ENCODE data around the gene CAMTA1. TPM values are rescaled to one million over a fixed set of nuclear protein-coding genes. Genes with fewer than 3 reads are reported as not detected.

Gene CAMTA1
- total RNA-seq, 6 donors from 2014 or later = 38.8 to 74.0 (median 46.1) TPM

GRCh38 chr1:7050751-7051665, 265.8 kb downstream of the CAMTA1 start:
- peak in 1 of 2 donors; percentile 44 for DNase-seq
- Histone ChIP-seq H3K4me3 (no peak overlapping the region), H3K27ac (no peak overlapping the region), H3K9me3 (no peaks in the 10 kb centered on the region), H3K4me1 (no peaks in the 10 kb centered on the region), H3K36me3 (no peaks in the 10 kb centered on the region), H3K27me3 (no peaks in the 10 kb centered on the region)
- no peak for ATAC-seq (ENCODE audit: low FRiP score in 2 of 2)
- WGBS, 2 donors = 72 to 82% methylated on average over 22 to 29 of the region's 32 CpGs
- TF ChIP-seq POLR2A (IDR thresholded peaks at IDR 0.05) (no peak), CTCF (IDR thresholded peaks at IDR 0.05) (no peak), POLR2AphosphoS5 (IDR thresholded peaks at IDR 0.05) (no peak), EP300 (IDR thresholded peaks at IDR 0.05) (no peak)

DNA sequence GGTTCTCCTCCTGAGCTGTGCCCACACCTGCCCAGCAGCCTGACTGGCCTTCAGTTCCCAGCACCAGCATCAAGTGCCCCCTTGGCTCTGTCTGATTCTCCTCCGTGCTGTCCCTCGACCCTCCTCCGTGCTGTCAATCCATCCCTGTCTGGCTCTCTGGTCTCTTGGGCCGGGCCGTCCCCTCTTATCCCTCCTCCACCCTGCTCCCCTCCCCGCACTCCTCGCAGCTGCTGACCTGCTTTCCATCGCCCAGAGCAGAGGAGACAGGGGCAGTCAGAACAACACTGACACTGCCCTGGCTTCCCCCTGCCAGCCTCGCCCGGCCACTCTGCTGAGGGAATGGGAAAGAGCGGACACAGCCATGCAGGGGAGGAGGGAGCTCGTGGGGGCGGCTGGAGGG, 267.4 kb downstream of the CAMTA1 start:
- H3K27me3 ChIP-seq = no peaks in the 10 kb centered on the region
- TF ChIP-seq EP300 (IDR thresholded peaks at IDR 0.05) = no peak
- no peak for TF ChIP-seq CTCF (IDR thresholded peaks at IDR 0.05)
- TF ChIP-seq POLR2AphosphoS5 (IDR thresholded peaks at IDR 0.05) = no peak
- TF ChIP-seq POLR2A (IDR thresholded peaks at IDR 0.05) = no peak
- DNase-seq = peak in 1 of 2 donors; percentile 47
- H3K4me1 ChIP-seq = no peaks in the 10 kb centered on the region
- no peak overlapping the region for H3K27ac ChIP-seq
- no peak overlapping the region for H3K4me3 ChIP-seq
- WGBS, 2 donors = 63 to 73% methylated on average over 12 to 13 of the region's 13 CpGs
- no peak for ATAC-seq (ENCODE audit: low FRiP score in 2 of 2)
- H3K36me3 ChIP-seq = no peaks in the 10 kb centered on the region
- no peaks in the 10 kb centered on the region for H3K9me3 ChIP-seq

DNA sequence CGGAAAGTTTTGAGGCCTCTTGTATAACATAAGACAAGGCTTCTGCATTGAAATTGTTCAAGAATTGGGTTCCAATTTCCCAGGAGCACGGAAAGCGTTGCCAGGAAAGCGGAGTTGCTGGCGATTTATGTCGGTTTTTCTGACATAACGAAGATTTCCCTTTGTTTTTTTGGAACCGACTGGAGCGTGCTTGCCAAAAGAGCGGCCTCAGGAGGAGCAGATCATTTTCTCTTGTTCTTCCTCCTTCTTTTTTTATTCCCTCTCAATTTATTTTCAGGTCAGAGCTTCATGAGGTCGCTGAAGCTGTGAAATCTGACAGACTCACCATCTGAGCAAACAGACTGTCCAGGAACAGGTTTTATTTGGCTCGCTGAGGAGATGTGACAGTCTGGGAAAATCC, 275.5 kb downstream of the CAMTA1 start:
- no peaks in the 10 kb centered on the region for H3K36me3 ChIP-seq
- H3K27me3 ChIP-seq = no peaks in the 10 kb centered on the region
- WGBS, 2 donors = 78 to 83% methylated on average over 12 of the region's 12 CpGs
- H3K27ac ChIP-seq = no peak overlapping the region
- no peaks in the 10 kb centered on the region for H3K9me3 ChIP-seq
- H3K4me3 ChIP-seq = no peak overlapping the region
- TF ChIP-seq CTCF (IDR thresholded peaks at IDR 0.05) (no peak), POLR2A (IDR thresholded peaks at IDR 0.05) (no peak), POLR2AphosphoS5 (IDR thresholded peaks at IDR 0.05) (no peak), EP300 (IDR thresholded peaks at IDR 0.05) (no peak)
- H3K4me1 ChIP-seq = no peaks in the 10 kb centered on the region
- no peak for DNase-seq
- no peak for ATAC-seq (ENCODE audit: low FRiP score in 2 of 2)

- no peaks in the 10 kb centered on the region for H3K9me3 ChIP-seq
- no peak overlapping the region for H3K4me3 ChIP-seq
- 85 to 88% methylated on average over 32 of the region's 32 CpGs for WGBS, 2 donors
- H3K27me3 ChIP-seq = no peaks in the 10 kb centered on the region
- DNase-seq (no peak), ATAC-seq (ENCODE audit: low FRiP score in 2 of 2) (no peak)
- H3K27ac ChIP-seq = no peak overlapping the region
- no peaks in the 10 kb centered on the region for H3K36me3 ChIP-seq
- no peak for TF ChIP-seq POLR2AphosphoS5 (IDR thresholded peaks at IDR 0.05)
- no peak for TF ChIP-seq EP300 (IDR thresholded peaks at IDR 0.05)
- H3K4me1 ChIP-seq = no peaks in the 10 kb centered on the region
Measured at GRCh38 chr1:7062346-7063061, 277.2 kb downstream of the CAMTA1 start.

DNA sequence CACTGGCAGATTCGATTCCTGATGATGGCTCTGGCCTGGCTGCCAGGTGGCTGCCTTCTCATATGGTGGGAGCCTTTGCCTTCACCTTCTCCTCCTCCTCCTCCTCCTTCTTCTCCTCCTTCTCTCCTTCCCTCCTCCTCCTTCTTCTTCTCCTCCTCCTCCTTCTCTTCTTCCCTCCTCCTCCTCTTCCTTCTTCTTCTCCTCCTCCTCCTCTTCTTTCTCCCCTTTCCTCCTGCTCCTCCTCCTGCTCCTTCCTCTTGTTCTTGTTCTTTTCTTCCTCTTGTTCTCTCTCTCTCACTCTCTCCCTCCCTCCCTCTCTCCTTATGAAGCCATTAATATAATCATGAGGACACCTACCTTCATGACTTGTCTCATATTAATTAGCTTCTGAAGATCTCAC, 278.7 kb downstream of the CAMTA1 start:
- WGBS, 2 donors = 87 to 90% methylated on average over 1 of the region's 1 CpG
- TF ChIP-seq POLR2AphosphoS5 (IDR thresholded peaks at IDR 0.05) = no peak
- no peak for TF ChIP-seq POLR2A (IDR thresholded peaks at IDR 0.05)
- DNase-seq = no peak
- no peak for ATAC-seq (ENCODE audit: low FRiP score in 2 of 2)
- Histone ChIP-seq H3K27me3 (no peaks in the 10 kb centered on the region), H3K27ac (no peak overlapping the region), H3K9me3 (no peaks in the 10 kb centered on the region), H3K4me3 (no peak overlapping the region), H3K36me3 (no peaks in the 10 kb centered on the region), H3K4me1 (no peaks in the 10 kb centered on the region)

All from upper lobe of left lung (tissue), 6 donors.